BE2C (cell line): Measurements from ENCODE around the gene KATNAL1.

Experiments
- DNase-seq: peaks from one replicate; pipeline ENCODE4 v3.0.0-alpha.2; 2020
- H3K27me3 ChIP-seq: fragments of 250-450 bp; sonication (Bioruptor Pico); 2 replicates; pipeline ENCODE4 v1.5.1; 2020; ENCODE audit warnings: mild to moderate bottlenecking
- H3K36me3 ChIP-seq: fragments of 250-450 bp; sonication (Bioruptor Pico); 2 replicates; pipeline ENCODE4 v1.5.1; 2020; ENCODE audit warnings: mild to moderate bottlenecking
- H3K4me1 ChIP-seq: fragments of 250-450 bp; sonication (Bioruptor Pico); 2 replicates; pipeline ENCODE4 v1.5.1; 2020
- H3K4me3 ChIP-seq: 2 replicates; pipeline ENCODE4 v1.5.1; 2011; ENCODE audit warnings: low read depth, low read length
- H3K9me3 ChIP-seq: fragments of 250-450 bp; sonication (Bioruptor Pico); 2 replicates; pipeline ENCODE4 v1.5.1; 2020
- TF ChIP-seq, protein P1 (sequence below): IDR thresholded peaks from 2 replicates; pipeline ENCODE4 v1.5.1; 2012; ENCODE audit warnings: mild to moderate bottlenecking, low read depth, low read length

The KATNAL1 gene

DNA sequence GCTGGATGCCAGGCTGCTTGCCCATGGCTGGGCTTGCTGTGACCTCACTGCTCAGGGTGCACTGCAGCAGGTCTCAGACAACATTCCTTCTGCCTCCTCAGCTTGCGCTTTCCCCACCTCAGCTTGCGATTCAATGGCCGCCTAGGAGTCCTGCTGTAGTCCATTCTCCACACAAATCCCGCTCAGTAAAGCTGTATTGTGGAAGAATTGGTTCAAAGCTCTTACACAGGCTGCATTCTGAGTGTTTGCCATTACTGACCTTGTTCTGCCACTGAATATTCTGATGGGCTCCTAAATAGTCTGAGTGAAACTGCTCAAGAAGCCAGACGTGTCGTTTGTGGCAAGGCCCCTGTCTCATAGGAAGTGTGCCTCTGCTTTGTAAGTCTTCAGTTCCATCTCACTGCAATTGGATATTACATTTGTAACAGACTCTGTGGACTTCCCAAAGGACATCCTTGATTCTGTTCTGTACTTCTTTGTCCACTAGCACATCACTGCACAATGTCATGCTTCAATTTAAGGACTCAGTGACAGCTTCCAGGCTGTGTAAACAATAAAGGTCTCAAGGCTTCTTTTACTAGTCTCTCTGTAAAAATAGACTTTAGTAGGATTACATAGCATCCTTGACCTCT lies 49.8 kb downstream of the KATNAL1 start:
- Histone ChIP-seq H3K4me3 (no peak overlapping the region), H3K9me3 (no peaks in the 10 kb centered on the region), H3K27me3 (no peaks in the 10 kb centered on the region), H3K4me1 (peaks cover 8% of the 10 kb centered on the region), H3K36me3 (no peaks in the 10 kb centered on the region)
- TF ChIP-seq, protein P1, sequence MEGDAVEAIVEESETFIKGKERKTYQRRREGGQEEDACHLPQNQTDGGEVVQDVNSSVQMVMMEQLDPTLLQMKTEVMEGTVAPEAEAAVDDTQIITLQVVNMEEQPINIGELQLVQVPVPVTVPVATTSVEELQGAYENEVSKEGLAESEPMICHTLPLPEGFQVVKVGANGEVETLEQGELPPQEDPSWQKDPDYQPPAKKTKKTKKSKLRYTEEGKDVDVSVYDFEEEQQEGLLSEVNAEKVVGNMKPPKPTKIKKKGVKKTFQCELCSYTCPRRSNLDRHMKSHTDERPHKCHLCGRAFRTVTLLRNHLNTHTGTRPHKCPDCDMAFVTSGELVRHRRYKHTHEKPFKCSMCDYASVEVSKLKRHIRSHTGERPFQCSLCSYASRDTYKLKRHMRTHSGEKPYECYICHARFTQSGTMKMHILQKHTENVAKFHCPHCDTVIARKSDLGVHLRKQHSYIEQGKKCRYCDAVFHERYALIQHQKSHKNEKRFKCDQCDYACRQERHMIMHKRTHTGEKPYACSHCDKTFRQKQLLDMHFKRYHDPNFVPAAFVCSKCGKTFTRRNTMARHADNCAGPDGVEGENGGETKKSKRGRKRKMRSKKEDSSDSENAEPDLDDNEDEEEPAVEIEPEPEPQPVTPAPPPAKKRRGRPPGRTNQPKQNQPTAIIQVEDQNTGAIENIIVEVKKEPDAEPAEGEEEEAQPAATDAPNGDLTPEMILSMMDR = no peak
- no peak for DNase-seq

DNA sequence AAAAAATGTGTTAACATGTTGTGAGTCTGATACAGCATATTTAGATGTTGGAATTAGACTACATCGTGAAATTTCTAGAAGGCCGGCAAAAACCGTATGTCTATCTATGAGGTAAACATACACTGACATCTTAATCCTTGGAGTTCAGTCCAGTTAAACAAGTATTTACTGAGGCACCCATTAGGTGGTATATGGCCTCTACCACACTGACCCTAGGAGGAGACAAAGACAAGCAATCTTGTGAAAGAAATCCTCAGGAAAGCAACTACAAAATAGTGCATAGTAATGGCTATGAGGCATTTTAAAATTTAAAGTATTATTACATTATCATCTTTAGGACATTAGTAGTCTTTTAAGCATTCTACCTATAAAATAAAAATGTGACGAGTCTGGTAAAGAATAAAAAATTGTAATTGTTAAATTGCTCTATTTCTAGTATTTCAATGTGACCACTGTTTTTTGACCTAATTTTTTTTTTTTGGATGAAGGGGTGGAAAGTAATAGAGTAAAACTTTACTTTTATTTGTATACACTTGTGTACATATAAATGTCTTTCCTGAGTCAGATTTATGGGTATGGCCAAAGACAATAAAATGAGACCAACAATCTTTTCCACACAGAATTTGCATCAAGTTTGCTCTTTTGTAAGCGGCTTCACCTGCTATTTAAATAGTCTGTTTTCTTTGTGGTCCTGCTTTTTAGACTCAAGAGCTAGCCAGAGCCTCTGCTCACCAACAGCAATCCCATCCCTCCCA lies 50.5 kb downstream of the KATNAL1 start:
- Histone ChIP-seq H3K4me1 (peaks cover 8% of the 10 kb centered on the region), H3K27me3 (no peaks in the 10 kb centered on the region), H3K36me3 (no peaks in the 10 kb centered on the region), H3K4me3 (no peak overlapping the region), H3K9me3 (no peaks in the 10 kb centered on the region)
- no peak for DNase-seq
- TF ChIP-seq, protein P1 = peak; percentile 11; the same call in 1 of the 2 replicates

DNA sequence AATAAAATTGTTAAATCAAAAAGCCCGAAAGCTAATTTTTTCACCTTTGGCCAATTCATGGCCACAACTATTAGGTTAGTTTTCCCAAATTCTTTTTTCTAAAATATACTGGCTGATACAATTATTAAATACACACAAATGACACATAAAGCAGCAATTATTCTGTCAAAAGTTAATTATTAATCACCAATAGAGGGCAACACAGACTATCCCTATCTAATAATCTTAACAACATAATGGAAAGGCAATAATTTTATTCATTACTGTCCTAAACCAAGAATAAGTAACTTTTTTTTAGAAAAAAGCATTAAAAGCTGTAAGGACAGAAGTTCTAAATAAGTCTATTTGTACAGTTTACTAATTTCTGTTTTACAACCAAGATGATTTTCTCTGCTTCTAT lies 51.7 kb downstream of the KATNAL1 start:
- H3K4me3 ChIP-seq = no peak overlapping the region
- H3K27me3 ChIP-seq = no peaks in the 10 kb centered on the region
- TF ChIP-seq, protein P1 = no peak
- no peak for DNase-seq
- H3K4me1 ChIP-seq = peaks cover 8% of the 10 kb centered on the region
- H3K9me3 ChIP-seq = no peaks in the 10 kb centered on the region
- no peaks in the 10 kb centered on the region for H3K36me3 ChIP-seq

DNA sequence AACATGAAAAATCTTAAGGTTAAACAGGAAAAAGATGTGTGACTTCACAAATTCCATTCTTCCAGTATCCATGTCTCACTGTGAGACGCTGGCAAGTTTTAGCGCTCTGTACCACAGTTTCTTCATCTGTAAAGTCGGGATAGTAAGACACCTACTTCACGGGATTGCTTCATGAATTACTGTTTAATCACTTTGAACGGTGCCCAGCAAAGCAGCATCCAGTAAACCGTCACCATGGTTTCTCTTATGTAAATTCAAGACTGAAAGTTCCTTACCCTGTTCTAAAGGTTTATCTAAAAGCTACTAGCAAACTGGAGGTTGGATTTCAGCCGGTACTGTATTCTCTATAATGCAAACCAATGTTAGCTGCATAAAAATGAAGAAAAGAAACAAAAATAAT lies 53.5 kb downstream of the KATNAL1 start:
- Histone ChIP-seq H3K36me3 (no peaks in the 10 kb centered on the region), H3K27me3 (no peaks in the 10 kb centered on the region), H3K4me3 (no peak overlapping the region), H3K9me3 (no peaks in the 10 kb centered on the region), H3K4me1 (peaks cover 8% of the 10 kb centered on the region)
- DNase-seq = no peak
- TF ChIP-seq, protein P1 = no peak

DNA sequence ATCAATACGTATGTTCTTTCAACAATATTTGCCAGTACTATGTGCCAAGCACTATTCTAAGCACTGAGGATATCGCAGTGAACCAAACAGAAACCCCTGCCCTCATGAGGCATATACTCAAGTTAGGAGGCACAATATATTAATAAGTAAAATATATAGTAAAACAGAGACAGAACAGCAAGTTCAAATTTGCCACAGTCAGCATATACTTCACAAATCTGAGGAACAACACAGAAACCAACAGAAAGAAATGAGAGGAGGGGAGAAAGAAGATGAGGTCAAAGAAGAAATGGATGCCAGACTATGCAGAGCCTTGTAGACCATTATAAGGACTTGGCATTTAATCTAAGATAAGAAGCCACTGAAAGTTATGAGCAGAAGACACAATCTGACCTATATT lies 59.9 kb downstream of the KATNAL1 start:
- DNase-seq = no peak

DNA sequence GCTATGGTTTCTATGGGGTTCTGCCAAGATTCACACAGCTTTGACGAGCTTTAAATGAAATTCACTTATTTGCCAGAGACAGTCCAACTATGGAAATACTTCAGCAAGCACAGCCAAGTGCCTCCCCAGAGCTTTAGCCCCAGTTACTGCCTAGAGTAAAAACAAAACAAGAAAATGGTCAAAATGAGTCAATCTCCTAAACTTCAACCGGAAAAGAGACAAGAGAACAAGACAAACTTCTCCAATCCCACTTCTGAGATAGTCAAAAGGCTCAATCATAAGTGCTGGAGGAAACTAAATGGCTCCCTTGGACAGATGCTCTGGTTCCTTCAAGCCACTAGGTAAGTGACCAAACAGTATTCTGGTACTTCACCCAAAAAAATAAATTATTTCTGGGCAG lies 65.8 kb downstream of the KATNAL1 start:
- DNase-seq = no peak
- no peaks in the 10 kb centered on the region for H3K36me3 ChIP-seq

More for the DNA sequence above, 59.9 kb downstream of the KATNAL1 start:
- Histone ChIP-seq H3K4me1 (no peaks in the 10 kb centered on the region), H3K36me3 (no peaks in the 10 kb centered on the region), H3K9me3 (no peaks in the 10 kb centered on the region), H3K27me3 (no peaks in the 10 kb centered on the region), H3K4me3 (no peak overlapping the region)
- TF ChIP-seq, protein P1 = no peak

More for the DNA sequence above, 65.8 kb downstream of the KATNAL1 start:
- Histone ChIP-seq H3K4me1 (peaks cover 4% of the 10 kb centered on the region; the same call in 1 of the 2 replicates), H3K9me3 (no peaks in the 10 kb centered on the region), H3K4me3 (no peak overlapping the region), H3K27me3 (no peaks in the 10 kb centered on the region)
- TF ChIP-seq, protein P1 = no peak
